Measurements from ENCODE around the gene USP33.

DNA sequence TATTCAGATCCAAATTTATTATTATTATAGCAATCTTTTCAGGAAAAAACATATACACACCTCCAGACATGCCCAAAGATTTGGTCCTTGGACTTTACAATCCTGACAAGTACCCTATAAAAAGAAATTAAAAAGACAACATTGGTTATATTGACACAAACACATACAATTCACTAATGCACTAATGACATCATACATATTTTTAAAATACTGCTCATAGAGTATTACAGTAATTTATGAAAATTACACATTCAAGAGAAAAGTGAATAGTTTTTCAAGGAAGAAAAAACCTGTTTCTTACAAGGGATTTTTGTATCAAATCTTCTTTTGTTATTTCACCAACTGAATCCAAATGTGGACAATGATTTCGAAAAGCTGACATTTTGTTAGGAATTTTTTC is 18.3 kb downstream of the USP33 start:
- TF ChIP-seq, protein P1, sequence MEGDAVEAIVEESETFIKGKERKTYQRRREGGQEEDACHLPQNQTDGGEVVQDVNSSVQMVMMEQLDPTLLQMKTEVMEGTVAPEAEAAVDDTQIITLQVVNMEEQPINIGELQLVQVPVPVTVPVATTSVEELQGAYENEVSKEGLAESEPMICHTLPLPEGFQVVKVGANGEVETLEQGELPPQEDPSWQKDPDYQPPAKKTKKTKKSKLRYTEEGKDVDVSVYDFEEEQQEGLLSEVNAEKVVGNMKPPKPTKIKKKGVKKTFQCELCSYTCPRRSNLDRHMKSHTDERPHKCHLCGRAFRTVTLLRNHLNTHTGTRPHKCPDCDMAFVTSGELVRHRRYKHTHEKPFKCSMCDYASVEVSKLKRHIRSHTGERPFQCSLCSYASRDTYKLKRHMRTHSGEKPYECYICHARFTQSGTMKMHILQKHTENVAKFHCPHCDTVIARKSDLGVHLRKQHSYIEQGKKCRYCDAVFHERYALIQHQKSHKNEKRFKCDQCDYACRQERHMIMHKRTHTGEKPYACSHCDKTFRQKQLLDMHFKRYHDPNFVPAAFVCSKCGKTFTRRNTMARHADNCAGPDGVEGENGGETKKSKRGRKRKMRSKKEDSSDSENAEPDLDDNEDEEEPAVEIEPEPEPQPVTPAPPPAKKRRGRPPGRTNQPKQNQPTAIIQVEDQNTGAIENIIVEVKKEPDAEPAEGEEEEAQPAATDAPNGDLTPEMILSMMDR (IDR thresholded peaks at IDR 0.05; ENCODE audit: borderline replicate concordance, extremely low read depth, low read length, poor library complexity, severe bottlenecking) = no peak
- TF ChIP-seq EZH2 (IDR thresholded peaks at IDR 0.05; ENCODE audit: borderline replicate concordance, low read depth, low read length, severe bottlenecking) = no peak
